Erythroblast (primary cell): ENCODE data around the gene CTNND2.

Experiments used
- GATA1 ChIP-seq: IDR thresholded peaks from 2 replicates; pipeline ENCODE4 v1.6.1; 2011; ENCODE audit warnings: low read depth, mild to moderate bottlenecking, control low read depth, low read length, moderate library complexity
- POLR2A ChIP-seq: IDR thresholded peaks from 2 replicates; pipeline ENCODE4 v1.6.1; 2011; ENCODE audit warnings: mild to moderate bottlenecking, low read length

DNA sequence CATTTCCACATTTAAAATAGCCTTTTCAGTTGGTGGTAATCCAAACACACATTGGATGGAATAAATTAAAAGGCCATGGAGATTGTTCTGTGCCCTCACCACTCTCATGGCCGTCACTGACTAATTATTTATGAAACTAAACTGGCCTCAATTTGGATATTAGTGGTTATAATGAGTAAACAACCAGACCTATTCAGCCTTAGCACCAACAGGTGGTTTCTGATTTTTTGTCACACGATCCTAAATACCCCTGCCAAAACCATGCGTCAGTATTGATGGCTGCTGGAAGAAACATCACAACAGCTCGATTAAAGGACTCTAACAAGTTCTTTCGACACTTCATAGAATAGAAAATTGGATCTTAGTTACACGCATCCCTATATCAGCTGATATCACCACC lies 867.2 kb downstream of the CTNND2 start:
- TF ChIP-seq POLR2A (no peak), GATA1 (no peak)
